H9 (cell line): ENCODE data around the gene MYRF. TPM values are rescaled to one million over a fixed set of nuclear protein-coding genes. Genes with fewer than 3 reads are reported as not detected.
A peak's percentile ranks its signal among the peaks of the same experiment; 100 is the strongest.

Experiments used
- DNase-seq: peaks from one replicate; pipeline ENCODE4 v3.0.0-alpha.2; 2017
- H2AFZ ChIP-seq: one replicate; pipeline ENCODE4 v1.6.1; 2013; ENCODE audit warnings: mild to moderate bottlenecking, low read length, control low read depth, moderate library complexity
- H2AK5ac ChIP-seq: 2 replicates; pipeline ENCODE4 v1.6.1; 2013; ENCODE audit warnings: low read length, control low read depth, mixed read lengths; ENCODE audit not compliant: insufficient read length
- H2BK120ac ChIP-seq: one replicate; pipeline ENCODE4 v1.6.1; 2013; ENCODE audit warnings: low read depth, mild to moderate bottlenecking, low read length, control low read depth, inconsistent platforms; ENCODE audit not compliant: poor library complexity, severe bottlenecking
- H2BK12ac ChIP-seq: 2 replicates; pipeline ENCODE4 v1.6.1; 2013; ENCODE audit warnings: low read length, control low read depth, mixed read lengths, low read depth; ENCODE audit not compliant: insufficient read length
- H2BK15ac ChIP-seq: 2 replicates; pipeline ENCODE4 v1.6.1; 2013; ENCODE audit warnings: low read depth, low read length, control low read depth
- H2BK20ac ChIP-seq: one replicate; pipeline ENCODE4 v1.6.1; 2013; ENCODE audit warnings: low read depth, mild to moderate bottlenecking, low read length, control low read depth, inconsistent platforms; ENCODE audit not compliant: poor library complexity, severe bottlenecking
- H2BK5ac ChIP-seq: 2 replicates; pipeline ENCODE4 v1.6.1; 2013; ENCODE audit warnings: low read length, control low read depth, mixed read lengths; ENCODE audit not compliant: insufficient read length
- H3K14ac ChIP-seq: 2 replicates; pipeline ENCODE4 v1.6.1; 2013; ENCODE audit warnings: low read length, control low read depth; ENCODE audit not compliant: insufficient read depth
- H3K18ac ChIP-seq: 2 replicates; pipeline ENCODE4 v1.6.1; 2013; ENCODE audit warnings: low read depth, mild to moderate bottlenecking, mixed read lengths, low read length, control low read depth; ENCODE audit not compliant: insufficient read length
- H3K23ac ChIP-seq: 2 replicates; pipeline ENCODE4 v1.6.1; 2013; ENCODE audit warnings: low read length, control low read depth, mixed read lengths, low read depth; ENCODE audit not compliant: insufficient read length
- H3K23me2 ChIP-seq: 2 replicates; pipeline ENCODE4 v1.6.1; 2013; ENCODE audit warnings: low read depth, mild to moderate bottlenecking, mixed read lengths, low read length, control low read depth; ENCODE audit not compliant: insufficient read length, poor library complexity, severe bottlenecking
- H3K27ac ChIP-seq: 2 replicates; pipeline ENCODE4 v1.5.1; 2013; ENCODE audit warnings: low read length, control low read depth, mixed read lengths, low read depth; ENCODE audit not compliant: insufficient read length
- H3K27me3 ChIP-seq: 2 replicates; pipeline ENCODE4 v1.6.1; 2013; ENCODE audit warnings: low read length, control low read depth, inconsistent platforms; ENCODE audit not compliant: insufficient read depth
- H3K4ac ChIP-seq: 2 replicates; pipeline ENCODE4 v1.6.1; 2013; ENCODE audit warnings: low read depth, mild to moderate bottlenecking, control low read depth, inconsistent platforms, low read length, moderate library complexity
- H3K4me1 ChIP-seq: 2 replicates; pipeline ENCODE4 v1.6.1; 2013; ENCODE audit warnings: low read length, control low read depth, inconsistent platforms; ENCODE audit not compliant: insufficient read depth
- H3K4me2 ChIP-seq: 2 replicates; pipeline ENCODE4 v1.6.1; 2013; ENCODE audit warnings: low read length, control low read depth, mixed read lengths; ENCODE audit not compliant: insufficient read length, insufficient read depth
- H3K56ac ChIP-seq: 2 replicates; pipeline ENCODE4 v1.6.1; 2013; ENCODE audit warnings: low read depth, mild to moderate bottlenecking, mixed read lengths, low read length, control low read depth; ENCODE audit not compliant: insufficient read length
- H3K79me1 ChIP-seq: 2 replicates; pipeline ENCODE4 v1.6.1; 2013; ENCODE audit warnings: low read depth, mild to moderate bottlenecking, moderate library complexity, low read length, control low read depth, inconsistent platforms; ENCODE audit not compliant: insufficient read depth, poor library complexity, severe bottlenecking
- H3K79me2 ChIP-seq: 2 replicates; pipeline ENCODE4 v1.6.1; 2013; ENCODE audit warnings: low read length, control low read depth, inconsistent platforms; ENCODE audit not compliant: insufficient read depth
- H3K9ac ChIP-seq: 2 replicates; pipeline ENCODE4 v1.6.1; 2013; ENCODE audit warnings: low read length, control low read depth, mixed read lengths; ENCODE audit not compliant: insufficient read length; ENCODE audit errors: extremely low read depth
- H3K9me3 ChIP-seq: one replicate; pipeline ENCODE4 v1.6.1; 2013; ENCODE audit warnings: low read depth, low read length, inconsistent platforms; ENCODE audit not compliant: control insufficient read depth
- H3T11ph ChIP-seq: one replicate; pipeline ENCODE4 v1.6.1; 2013; ENCODE audit warnings: mild to moderate bottlenecking, low read length, control low read depth, inconsistent platforms
- H4K20me1 ChIP-seq: one replicate; pipeline ENCODE4 v1.6.1; 2013; ENCODE audit not compliant: control insufficient read depth, insufficient read length, insufficient read depth
- H4K5ac ChIP-seq: 2 replicates; pipeline ENCODE4 v1.6.1; 2013; ENCODE audit warnings: low read depth, mild to moderate bottlenecking, mixed read lengths, low read length, control low read depth; ENCODE audit not compliant: insufficient read length
- H4K8ac ChIP-seq: replicated peaks from 2 replicates; pipeline ENCODE4 v1.6.1; 2013; ENCODE audit warnings: low read length, control low read depth, mixed read lengths, low read depth; ENCODE audit not compliant: insufficient read length
- H4K91ac ChIP-seq: 2 replicates; pipeline ENCODE4 v1.6.1; 2013; ENCODE audit warnings: low read depth, mild to moderate bottlenecking, moderate library complexity, mixed read lengths, low read length, control low read depth; ENCODE audit not compliant: insufficient read length
- H3K27ac Mint-ChIP-seq, 3 experiments: 2 replicates in 2 of 3; 3 replicates in 1 of 3; pipeline ENCODE4 v1.8.0; 2020 to 2021; ENCODE audit warnings: mixed read lengths in 3 of 3, mild to moderate bottlenecking in 1 of 3, moderate library complexity in 1 of 3
- H3K27me3 Mint-ChIP-seq: 2 replicates; pipeline ENCODE4 v1.8.0; 2021; ENCODE audit warnings: low read depth, mild to moderate bottlenecking, moderate library complexity, mixed read lengths
- H3K36me3 Mint-ChIP-seq, 3 experiments: 2 replicates in 2 of 3; 3 replicates in 1 of 3; pipeline ENCODE4 v1.8.0; 2020 to 2021; ENCODE audit warnings: low read depth in 3 of 3, mixed read lengths in 3 of 3; ENCODE audit not compliant: insufficient read depth in 1 of 3
- H3K4me1 Mint-ChIP-seq, 2 experiments: 2 replicates each; pipeline ENCODE4 v1.8.0; 2020; ENCODE audit warnings: mixed read lengths in 2 of 2
- H3K4me3 Mint-ChIP-seq, 2 experiments: 2 replicates in 1 of 2; 3 replicates in 1 of 2; pipeline ENCODE4 v1.8.0; 2020 to 2021; ENCODE audit warnings: mild to moderate bottlenecking in 2 of 2, mixed read lengths in 2 of 2, moderate library complexity in 1 of 2
- H3K9me3 Mint-ChIP-seq, 2 experiments: 2 replicates in 1 of 2; 3 replicates in 1 of 2; pipeline ENCODE4 v1.8.0; 2020; ENCODE audit warnings: mild to moderate bottlenecking in 2 of 2, mixed read lengths in 2 of 2, moderate library complexity in 1 of 2
- WGBS: extraction: QIAGEN DNeasy Blood & Tissue Kit; methylation state at CpG from one replicate; pipeline ENCODE4 v1.1.7; 2013; ENCODE audit warnings: missing lambda C conversion rate, low lambda C conversion rate, mixed read lengths; ENCODE audit not compliant: insufficient read length; ENCODE audit errors: extremely low coverage; 5-methylcytosine and 5-hydroxymethylcytosine counted together
- total RNA-seq: library from RNA; stranded (reverse); gene quantifications from 2 replicates; pipeline ENCODE4 v1.2.1, GENCODE V29; 2021
- TF ChIP-seq, protein P1 (sequence below): fragments of 200-600 bp; sonication (generic); conservative IDR thresholded peaks from 3 replicates; pipeline ENCODE4 v1.8.0; 2021; ENCODE audit warnings: antibody characterized with exemption, mild to moderate bottlenecking

Gene MYRF
- total RNA-seq, 1 experiment from 2014 or later = 13.9 TPM

DNA sequence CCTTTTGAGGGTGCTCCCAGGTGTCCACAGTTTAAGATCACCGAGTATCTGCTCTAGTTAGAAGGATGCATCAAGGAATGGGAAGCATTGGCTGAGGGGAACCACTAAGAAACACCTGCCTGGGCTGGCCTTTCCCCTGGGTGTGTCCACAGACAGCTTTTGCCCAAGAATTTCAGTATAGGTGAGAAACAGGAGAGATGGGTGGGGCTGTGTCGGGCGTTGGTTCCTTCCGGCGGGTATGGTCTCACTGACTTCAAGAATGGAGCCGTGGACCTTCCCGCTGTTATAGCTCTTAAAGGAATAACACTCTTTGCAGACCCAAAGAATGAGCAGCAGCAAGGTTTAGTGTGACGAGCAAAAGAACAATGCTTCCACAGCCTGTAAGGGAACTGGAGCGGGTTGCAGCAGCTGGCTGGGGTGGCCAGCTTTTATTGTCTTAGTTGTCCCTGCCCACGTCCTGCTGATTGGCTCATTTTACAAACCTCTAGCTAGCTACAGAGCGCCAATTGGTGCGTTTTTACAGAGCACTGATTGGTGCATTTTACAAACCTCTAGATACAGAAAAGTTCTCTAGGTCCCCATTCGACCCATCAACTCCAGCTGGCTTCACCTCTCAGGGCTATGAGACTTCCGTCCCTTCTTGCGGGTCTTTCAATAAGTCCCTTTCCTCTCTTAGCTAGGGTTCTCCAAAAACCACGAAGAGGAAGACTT, 62.0 kb downstream of the MYRF start:
- Histone ChIP-seq H3K9ac (peak overlapping the region; percentile 48), H3K79me2 (peaks cover 5% of the 10 kb centered on the region; the same call in 1 of the 2 replicates)
- TF ChIP-seq, protein P1, sequence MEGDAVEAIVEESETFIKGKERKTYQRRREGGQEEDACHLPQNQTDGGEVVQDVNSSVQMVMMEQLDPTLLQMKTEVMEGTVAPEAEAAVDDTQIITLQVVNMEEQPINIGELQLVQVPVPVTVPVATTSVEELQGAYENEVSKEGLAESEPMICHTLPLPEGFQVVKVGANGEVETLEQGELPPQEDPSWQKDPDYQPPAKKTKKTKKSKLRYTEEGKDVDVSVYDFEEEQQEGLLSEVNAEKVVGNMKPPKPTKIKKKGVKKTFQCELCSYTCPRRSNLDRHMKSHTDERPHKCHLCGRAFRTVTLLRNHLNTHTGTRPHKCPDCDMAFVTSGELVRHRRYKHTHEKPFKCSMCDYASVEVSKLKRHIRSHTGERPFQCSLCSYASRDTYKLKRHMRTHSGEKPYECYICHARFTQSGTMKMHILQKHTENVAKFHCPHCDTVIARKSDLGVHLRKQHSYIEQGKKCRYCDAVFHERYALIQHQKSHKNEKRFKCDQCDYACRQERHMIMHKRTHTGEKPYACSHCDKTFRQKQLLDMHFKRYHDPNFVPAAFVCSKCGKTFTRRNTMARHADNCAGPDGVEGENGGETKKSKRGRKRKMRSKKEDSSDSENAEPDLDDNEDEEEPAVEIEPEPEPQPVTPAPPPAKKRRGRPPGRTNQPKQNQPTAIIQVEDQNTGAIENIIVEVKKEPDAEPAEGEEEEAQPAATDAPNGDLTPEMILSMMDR = no peak

More for the DNA sequence above, 62.0 kb downstream of the MYRF start:
- no peaks in the 10 kb centered on the region for H3K79me1 ChIP-seq
- WGBS = no CpG with 5 or more reads among the region's 16 CpGs
- H3K4me1 ChIP-seq = peaks cover 8% of the 10 kb centered on the region
- H3K36me3 Mint-ChIP-seq = peaks cover 46 to 52% (median 50%) of the 10 kb centered on the region in 3 experiments
- no peaks in the 10 kb centered on the region for H3K27me3 Mint-ChIP-seq
- H4K20me1 ChIP-seq = no peaks in the 10 kb centered on the region
- H2BK15ac ChIP-seq = no peak overlapping the region
- peak overlapping the region; percentile 23 for H2BK5ac ChIP-seq
- H3K4me3 Mint-ChIP-seq = peak overlapping the region; percentile 94 to 99
- peak overlapping the region; percentile 58 for H3K4me2 ChIP-seq
- H3K27me3 ChIP-seq = no peaks in the 10 kb centered on the region
- peak overlapping the region; percentile 76 for H3K27ac ChIP-seq
- H2BK120ac ChIP-seq = no peak overlapping the region
- H3K23me2 ChIP-seq = peaks cover 6% of the 10 kb centered on the region
- H2BK12ac ChIP-seq = peak overlapping the region; percentile 19
- no peak overlapping the region for H4K91ac ChIP-seq
- no peak overlapping the region for H2BK20ac ChIP-seq
- H3K4me1 Mint-ChIP-seq = peaks cover 17 to 19% of the 10 kb centered on the region in 2 experiments
- peaks cover 0 to 2% of the 10 kb centered on the region in 2 experiments; a peak in 2 of 5 replicates for H3K9me3 Mint-ChIP-seq
- H3K4ac ChIP-seq = no peak overlapping the region; the same call in 1 of the 2 replicates
- H3K23ac ChIP-seq = no peak overlapping the region
- no peak overlapping the region for H4K8ac ChIP-seq
- no peak overlapping the region for H2AFZ ChIP-seq
- peak overlapping the region; percentile 77 for H3K14ac ChIP-seq
- H3K9me3 ChIP-seq = no peaks in the 10 kb centered on the region
- peak overlapping the region; percentile 24 for H3T11ph ChIP-seq
- no peak overlapping the region for H3K56ac ChIP-seq
- peak overlapping the region; percentile 100 for H3K27ac Mint-ChIP-seq
- no peak overlapping the region for H4K5ac ChIP-seq
- H3K18ac ChIP-seq = peak overlapping the region; percentile 83
- no peak overlapping the region for H2AK5ac ChIP-seq
- DNase-seq = peak; percentile 76
